NOMO-1 treated with dmso at 0.1 percent for 144 hours (cell line): ENCODE results near the gene CGNL1.

Experiments
- DNase-seq: peaks from one replicate; lab custom pipeline; 2025; ENCODE audit not compliant: unreplicated experiment; lab: John Stamatoyannopoulos, UW

Gene CGNL1

GRCh38 chr15:57591822-57592367, 215.6 kb downstream of the CGNL1 start, which contains the start of gene MYZAP:
TSS of gene MYZAP (plus strand) at chr15:57591904. CDS start at chr15:57592035, 131 bp downstream.
- no peak for DNase-seq

GRCh38 chr15:57592426-57592825, 216.1 kb downstream of the CGNL1 start:
- DNase-seq = no peak

GRCh38 chr15:57592836-57593420, 216.6 kb downstream of the CGNL1 start:
- DNase-seq = no peak

- no peak for DNase-seq
Observed at GRCh38 chr15:57594479-57594878, 218.2 kb downstream of the CGNL1 start.

- no peak for DNase-seq
Observed at GRCh38 chr15:57595011-57595866, 218.9 kb downstream of the CGNL1 start.

- no peak for DNase-seq
Observed at GRCh38 chr15:57596301-57596855, 220.1 kb downstream of the CGNL1 start.

- DNase-seq = no peak
Observed at GRCh38 chr15:57596978-57597377, 220.7 kb downstream of the CGNL1 start.

GRCh38 chr15:57597431-57597830, 221.1 kb downstream of the CGNL1 start:
- DNase-seq = no peak

GRCh38 chr15:57598346-57598745, 222.0 kb downstream of the CGNL1 start:
- DNase-seq = no peak

GRCh38 chr15:57599296-57599810, 223.0 kb downstream of the CGNL1 start:
- DNase-seq = no peak

- DNase-seq = no peak
Observed at GRCh38 chr15:57600197-57600596, 223.9 kb downstream of the CGNL1 start.
